NCI-H82 (cell line): ENCODE measurements around the gene SLC12A8.
"Not testable (repeated sequence)": the region's sequence is repeated elsewhere in the genome, so short reads cannot be mapped to it uniquely, and the experiment has no call there.

Experiments
- DNase-seq: peaks from one replicate; lab custom pipeline; 2025; lab: John Stamatoyannopoulos, UW

Gene SLC12A8

DNA sequence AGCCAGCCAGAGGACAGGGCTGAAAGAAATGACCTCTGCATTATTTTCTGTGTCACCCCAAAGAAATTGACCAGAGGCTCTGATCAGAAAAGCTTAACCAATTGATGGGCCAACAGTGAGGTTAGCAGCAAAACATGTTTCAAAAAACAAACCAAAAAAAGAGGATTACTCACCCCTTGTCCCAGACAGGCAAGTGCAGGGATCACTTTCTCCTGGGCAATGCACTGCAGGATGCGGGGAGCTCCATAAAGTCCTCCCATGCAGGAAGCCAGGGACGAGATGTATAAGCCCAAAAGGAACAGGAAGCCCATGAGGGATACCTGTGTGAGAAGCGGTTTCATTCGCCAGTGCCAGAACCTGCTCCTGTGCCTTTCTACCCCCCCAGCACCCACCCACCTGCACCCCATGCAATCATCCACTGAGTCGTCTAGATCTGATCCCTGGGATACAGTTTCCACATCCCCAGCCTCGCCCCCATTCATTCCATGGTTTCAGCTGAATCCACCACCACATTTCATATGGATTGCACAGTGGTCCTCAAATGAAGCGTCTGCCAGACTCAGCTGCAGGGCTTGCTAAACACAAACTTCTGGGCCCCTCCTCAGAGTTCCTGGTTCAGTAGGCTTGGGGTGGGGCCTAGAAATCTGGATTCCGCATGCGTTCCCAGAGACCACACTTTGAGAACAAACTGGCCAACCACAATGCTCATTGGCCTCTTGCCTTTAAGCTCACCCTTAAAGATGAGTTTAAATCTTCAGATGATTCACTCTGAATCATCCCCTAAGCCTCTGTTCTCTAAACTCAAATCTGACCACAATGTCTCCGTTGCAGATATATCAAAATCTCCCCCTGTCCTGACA lies 102.3 kb downstream of the SLC12A8 start:
- no peak for DNase-seq

- DNase-seq: no peak
Observed at GRCh38 chr3:125109536-125109925, 103.0 kb downstream of the SLC12A8 start.

DNA sequence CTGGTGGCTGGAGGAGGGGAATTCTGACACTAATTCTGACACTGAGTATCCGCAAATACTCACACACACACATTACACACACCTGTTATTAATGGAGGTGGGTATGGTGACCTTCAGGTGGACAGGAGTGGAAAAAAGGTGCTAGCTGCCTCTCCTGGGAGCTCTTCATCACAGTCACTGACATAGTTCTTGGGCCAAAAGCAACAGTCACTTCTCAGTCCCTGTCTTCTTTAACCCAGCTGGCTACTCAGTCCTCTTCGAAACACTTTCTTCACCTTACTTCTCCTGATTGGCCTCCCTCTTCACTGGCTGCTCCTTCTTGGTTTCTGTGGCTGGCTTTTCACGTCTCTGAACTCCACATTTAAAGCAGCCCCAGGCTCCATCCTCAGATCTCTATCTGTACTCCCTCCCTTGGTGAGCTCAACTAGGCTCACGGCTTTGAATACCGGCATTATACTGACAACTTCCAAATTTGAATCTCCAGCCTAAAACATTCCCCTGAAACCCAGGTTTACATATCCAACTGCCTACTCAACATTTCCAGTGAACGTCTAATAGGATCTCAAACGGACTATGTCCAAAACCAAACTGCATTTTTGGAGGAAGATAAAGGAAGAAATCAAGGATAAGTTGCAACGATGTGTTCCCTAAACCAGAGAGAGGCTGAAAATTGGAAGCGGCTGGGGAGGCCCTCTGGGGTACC lies 103.6 kb downstream of the SLC12A8 start:
- no peak for DNase-seq

DNA sequence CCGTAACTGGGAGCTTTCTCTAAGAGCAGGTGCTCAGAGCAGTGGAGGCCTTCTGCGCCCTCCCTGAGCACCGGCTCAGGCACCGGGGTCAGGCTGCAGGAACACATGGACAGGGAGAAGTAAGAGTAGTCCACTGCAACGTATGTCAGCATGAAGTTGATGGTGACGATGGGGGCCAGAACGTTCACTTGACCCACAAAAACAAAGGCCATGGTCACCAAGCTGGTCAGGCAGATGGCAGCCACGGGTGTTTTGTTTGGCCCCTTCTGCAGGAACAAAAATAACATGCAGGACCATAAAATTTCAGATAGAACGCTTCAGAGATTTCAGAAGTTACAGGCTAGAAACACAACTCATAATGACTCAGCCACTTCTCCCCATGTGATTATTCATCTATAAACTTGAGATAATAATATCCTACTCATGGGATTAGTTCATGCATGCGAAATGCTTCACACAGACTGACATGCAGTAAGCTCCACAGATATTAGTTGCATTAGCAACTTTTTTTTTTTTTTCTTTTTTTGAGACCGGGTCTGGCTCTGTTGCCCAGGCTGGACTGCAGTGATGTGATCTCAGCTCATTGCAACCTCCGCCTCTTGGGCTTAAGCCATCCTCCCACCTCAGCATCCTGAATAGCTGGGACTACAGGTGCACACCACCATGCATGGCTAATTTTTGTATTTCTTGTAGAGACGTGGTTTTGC lies 104.5 kb downstream of the SLC12A8 start:
- DNase-seq: no peak

DNA sequence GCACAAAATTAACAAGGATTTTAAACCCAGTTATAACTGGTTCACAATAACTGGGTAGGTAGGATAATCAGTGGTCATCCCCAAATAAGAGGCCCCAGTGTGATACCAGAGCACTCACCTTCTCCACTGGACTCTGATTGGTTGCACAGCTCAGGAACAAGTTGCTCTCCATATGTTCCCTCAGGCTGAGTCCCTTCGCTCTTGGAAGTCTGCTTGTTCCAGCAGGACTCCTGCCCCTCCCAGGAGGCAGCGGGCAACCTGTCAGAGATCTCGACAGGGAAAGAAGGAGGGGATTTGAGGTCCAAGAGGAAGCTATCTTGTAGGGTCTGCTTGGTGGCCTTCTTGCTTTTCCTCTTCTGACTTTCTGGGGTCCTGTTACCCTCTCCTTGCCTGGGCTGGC lies 105.2 kb downstream of the SLC12A8 start:
- DNase-seq: no peak

DNA sequence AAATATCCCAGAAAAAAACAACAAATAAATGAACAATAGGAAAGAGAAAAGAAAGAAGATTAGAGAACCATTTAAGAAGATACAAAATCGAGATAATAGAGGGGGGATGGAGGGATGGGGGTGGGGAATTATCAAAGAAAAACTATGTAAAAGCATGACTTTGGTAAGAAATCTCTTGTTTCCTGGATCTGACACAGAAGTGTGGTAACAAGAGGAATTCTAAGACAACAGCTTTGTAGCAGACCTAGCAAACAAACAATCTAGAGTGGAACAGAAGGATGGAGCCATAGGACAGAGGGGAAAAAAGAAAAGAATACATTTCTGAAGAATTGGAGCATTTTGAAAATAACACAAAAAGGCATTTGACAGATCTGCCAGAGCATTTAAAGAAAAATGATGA lies 107.4 kb downstream of the SLC12A8 start:
- DNase-seq: no peak

GRCh38 chr3:125104639-125105038 lies 107.9 kb downstream of the SLC12A8 start:
- no peak for DNase-seq

GRCh38 chr3:125103406-125103805 lies 109.1 kb downstream of the SLC12A8 start:
- DNase-seq: no peak

- no peak for DNase-seq
Observed at GRCh38 chr3:125102470-125102869, 110.1 kb downstream of the SLC12A8 start.

- DNase-seq: no peak
Observed at GRCh38 chr3:125098611-125099291, 113.8 kb downstream of the SLC12A8 start.

GRCh38 chr3:125090649-125091048 lies 121.9 kb downstream of the SLC12A8 start:
- DNase-seq: no peak

GRCh38 chr3:125087768-125088391 lies 124.7 kb downstream of the SLC12A8 start:
- DNase-seq: peak; percentile 59

- no peak for DNase-seq
Observed at GRCh38 chr3:125085166-125085565, 127.4 kb downstream of the SLC12A8 start.

DNA sequence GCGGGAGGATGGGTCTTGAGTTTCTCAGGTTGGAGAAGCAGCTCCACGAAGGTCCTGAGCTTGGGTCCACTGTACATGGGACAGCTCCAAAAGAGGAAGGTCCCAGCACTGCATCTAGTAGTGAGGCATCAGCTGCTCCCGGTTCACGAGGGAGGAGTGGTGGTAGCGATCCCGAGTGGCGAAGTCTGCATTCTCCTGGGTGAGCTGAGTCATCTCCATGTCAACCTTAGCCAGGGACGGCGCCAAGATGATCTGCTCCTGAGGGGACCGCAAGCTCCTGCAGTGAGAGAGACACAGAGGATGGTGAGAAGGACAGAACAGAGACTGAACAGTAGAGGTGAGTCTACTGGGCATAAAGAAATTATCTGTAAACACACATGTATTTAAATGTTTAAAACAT lies 128.8 kb downstream of the SLC12A8 start:
- DNase-seq: no peak

DNA sequence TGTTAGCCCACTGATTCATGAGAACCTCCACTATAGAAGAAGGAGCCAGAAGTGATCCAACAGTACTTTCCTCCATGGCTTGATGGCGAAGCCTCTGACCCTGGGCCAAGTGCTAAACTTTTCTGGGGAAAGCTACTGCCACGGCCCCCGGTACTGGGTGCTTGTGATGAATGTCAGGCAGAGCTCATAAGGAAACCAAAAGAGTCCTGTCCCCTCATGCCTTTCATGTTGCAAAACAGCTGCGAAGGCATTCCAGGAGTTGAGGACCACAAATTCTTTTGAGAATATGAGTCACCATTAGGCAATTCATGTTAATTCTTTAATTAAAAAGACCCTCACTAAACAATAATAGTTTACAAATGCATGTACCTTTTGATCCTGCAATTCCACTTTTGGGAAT lies 130.2 kb downstream of the SLC12A8 start:
- not testable (repeated sequence) for DNase-seq

DNA sequence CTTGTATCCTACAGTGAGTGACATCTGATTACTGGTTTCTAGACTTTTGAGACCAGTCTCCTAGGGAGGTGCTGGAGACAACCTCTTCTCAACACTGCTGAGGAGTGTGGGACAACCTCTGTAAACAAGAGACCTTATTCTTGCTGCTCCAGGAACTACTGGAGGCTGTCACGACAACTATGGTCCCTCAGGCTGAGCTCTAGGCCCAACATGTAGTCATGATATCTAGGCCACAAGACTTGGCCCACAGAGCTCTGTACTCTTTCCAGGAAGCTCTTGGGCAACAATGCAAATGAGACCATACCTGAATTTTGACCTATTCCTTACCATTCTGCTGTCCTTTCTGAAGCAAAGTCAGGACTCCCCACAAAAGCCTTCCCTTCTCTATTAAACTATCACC lies 132.5 kb downstream of the SLC12A8 start:
- DNase-seq: no peak

- no peak for DNase-seq
Observed at GRCh38 chr3:125079675-125080045, 132.9 kb downstream of the SLC12A8 start.

GRCh38 chr3:125078951-125079674 lies 133.4 kb downstream of the SLC12A8 start:
- no peak for DNase-seq

DNA sequence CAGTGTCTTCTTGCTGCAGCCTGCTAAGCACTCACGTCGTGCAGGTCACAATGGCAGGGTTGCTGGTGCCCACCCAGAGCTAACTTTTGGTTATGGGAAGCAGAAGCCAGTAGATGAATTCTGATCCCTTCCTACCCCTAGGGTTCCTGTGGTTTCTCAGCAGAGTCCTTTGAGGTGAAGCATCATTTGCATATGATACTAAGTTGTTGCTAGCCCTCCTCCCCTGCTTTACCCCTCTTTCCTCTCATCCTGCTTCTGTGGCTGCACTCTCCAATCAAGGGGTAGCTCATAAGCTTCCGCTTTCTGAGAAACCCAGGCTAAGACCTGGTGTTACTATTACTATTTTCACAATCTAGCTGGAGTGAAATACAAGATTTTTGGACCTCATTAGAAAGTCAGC lies 134.7 kb downstream of the SLC12A8 start:
- DNase-seq: no peak

- DNase-seq: no peak
Observed at GRCh38 chr3:125076464-125076863, 136.1 kb downstream of the SLC12A8 start.

GRCh38 chr3:125075738-125076137 lies 136.8 kb downstream of the SLC12A8 start:
- DNase-seq: peak; percentile 70
